Glomerular visceral epithelial cell (primary cell): Measurements from ENCODE around the gene ST6GALNAC3.
"Not testable (repeated sequence)": the region's sequence is repeated elsewhere in the genome, so short reads cannot be mapped to it uniquely, and the experiment has no call there.

ENCODE experiments used
- DNase-seq: peaks from one replicate; pipeline ENCODE4 v3.0.0-alpha.2; 2016; ENCODE audit errors: extremely low spot score

ST6GALNAC3 gene

DNA sequence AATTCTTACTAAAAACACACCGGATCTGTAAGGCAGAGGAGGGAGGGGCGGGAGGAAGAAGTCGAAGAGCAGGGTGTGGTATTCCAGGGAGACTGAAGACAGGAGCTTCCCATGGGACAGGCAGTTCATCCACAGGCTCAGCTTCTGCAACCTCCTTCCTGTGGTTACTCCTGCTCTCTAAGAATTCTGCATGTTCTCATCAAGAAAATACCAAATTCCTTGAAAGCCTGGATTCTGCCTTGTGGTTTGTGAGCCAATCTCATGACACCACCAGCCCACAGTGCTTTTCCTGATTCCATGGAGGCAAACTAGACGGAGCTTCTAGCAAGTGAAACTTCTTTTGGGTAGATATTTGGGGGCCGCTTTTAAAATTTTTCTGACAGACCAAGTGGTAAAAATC is 1.1 kb upstream of the ST6GALNAC3 start:
- peak; percentile 72 for DNase-seq

DNA sequence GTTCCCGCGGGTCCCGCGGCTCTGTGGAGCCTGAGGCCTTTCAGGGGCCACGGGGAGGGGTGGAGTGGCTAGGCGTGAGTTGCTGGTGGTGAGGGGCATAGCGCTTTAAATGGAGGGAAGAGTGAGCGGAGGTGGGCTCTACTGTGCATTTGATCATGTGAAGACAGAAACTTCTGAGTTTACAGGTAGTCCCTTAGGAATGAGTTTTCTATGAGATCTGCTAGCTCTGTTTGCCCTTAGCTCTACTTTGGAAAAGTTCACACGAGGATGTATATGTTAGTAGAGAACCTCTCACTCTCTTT is 593 bp downstream of the ST6GALNAC3 start:
- no peak for DNase-seq

DNA sequence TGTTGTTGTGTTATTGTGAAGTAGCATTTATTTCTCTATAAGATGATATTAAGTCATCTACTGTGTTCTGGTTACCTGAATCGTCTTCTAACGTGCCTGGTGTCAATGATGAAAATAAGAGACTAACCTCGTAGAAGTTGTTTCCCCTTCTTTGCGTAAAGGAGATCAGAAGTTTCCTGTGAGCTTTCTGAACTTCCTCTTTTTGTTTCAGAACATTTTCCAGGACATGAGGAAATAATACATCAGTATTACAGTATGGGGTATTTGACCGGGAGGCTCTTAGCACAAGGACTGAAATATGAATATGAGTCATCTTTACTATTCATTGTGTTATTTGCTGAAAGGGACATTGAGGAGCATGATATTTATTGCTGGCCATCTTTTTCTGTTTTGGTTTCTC is 1.3 kb downstream of the ST6GALNAC3 start:
- no peak for DNase-seq

DNA sequence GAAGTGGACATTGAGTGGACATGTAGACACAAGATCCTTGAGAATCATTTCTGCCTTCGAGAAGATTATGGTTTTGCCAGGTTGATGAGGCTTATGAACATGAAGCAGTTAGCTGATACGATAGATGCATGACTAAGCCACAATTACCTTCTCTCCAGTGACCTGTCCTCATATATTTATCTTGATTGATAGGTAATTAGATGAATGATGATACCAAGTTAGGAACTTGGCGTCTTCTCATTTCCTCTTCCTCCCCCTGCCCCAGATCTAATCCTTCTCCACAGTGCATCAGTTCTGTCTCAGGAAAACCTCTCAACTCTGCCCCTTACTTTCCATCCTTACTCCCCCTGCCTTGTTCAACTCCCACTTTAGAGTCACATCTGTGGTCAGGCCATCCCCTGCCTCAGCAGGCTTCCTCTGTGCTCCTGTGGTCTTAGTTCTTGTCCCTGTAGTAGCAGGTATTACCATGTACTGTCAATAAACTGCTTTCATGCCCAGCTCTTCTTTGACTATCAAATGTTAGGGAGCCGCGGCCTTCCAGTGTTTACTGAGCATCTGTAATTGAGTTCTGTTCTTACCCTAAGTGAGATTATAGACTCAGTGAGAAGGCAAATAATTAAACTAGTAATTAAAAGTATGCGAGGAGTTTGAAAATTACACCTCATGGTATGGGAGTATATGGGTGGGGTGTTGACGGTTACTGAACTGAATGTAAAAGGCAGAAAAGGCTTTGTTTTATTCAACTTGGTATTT is 5.1 kb downstream of the ST6GALNAC3 start:
- DNase-seq = no peak

DNA sequence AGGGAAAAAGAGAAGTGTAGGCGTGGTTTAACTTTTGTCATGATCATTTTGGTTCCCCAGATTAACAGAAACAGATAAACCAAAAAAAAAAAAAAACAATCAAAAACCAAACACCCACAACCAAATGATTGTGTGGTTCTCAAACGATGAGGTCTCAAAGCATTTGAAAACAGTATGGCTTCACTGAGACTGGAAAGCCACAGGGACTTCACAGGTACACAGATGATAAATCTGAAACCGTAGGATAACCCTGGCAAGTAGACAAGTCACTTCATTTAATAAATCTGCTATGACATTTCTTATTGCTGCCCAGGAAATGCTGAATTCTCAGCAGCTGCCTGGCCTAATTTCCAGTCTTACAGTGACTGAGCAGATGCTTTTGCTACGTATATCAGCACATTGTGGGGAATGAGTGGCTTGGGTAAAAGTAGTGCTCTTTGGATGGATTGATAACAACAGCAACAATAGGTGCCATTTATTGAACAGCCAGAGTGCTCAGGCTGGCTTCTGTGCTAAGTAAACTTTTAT is 6.1 kb downstream of the ST6GALNAC3 start:
- no peak for DNase-seq

DNA sequence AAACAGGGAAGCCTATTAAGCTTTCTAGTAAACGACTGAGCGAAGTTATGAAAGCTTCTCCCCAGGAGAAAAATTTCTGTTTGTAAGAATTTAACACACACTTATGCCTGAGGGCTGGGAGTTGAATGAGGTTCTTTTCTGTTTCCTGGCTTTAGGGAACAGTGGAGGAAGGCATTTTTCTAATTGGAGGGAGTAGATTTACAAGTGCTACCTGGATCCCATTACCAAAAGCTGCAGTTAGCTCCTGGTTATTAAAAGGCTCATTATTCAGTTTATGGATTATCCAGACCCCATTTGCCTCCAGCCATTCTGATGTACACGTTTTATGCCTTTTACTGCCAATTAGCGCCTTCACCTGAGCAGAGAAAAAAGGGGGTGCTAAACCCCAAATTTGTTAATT is 7.5 kb downstream of the ST6GALNAC3 start:
- no peak for DNase-seq

DNA sequence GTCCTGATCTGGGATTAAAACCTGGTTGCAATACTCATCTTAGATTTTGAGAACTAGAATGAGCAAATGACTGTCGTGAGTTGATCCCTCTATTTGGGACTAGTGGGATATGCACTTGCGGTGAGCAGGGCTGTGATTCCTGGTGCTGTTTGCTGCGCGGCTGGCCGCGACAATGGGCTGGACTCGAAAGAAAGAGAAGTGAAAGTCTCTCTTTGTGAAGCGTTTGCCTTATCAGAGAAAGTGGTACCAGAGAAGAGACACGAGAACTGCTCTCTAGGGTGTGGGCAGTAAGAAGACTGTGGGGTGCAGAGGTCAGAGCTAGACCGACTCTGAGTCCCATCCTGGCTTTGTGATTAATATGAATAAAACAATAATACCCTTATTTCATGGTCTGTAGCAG is 8.6 kb downstream of the ST6GALNAC3 start:
- DNase-seq = no peak

DNA sequence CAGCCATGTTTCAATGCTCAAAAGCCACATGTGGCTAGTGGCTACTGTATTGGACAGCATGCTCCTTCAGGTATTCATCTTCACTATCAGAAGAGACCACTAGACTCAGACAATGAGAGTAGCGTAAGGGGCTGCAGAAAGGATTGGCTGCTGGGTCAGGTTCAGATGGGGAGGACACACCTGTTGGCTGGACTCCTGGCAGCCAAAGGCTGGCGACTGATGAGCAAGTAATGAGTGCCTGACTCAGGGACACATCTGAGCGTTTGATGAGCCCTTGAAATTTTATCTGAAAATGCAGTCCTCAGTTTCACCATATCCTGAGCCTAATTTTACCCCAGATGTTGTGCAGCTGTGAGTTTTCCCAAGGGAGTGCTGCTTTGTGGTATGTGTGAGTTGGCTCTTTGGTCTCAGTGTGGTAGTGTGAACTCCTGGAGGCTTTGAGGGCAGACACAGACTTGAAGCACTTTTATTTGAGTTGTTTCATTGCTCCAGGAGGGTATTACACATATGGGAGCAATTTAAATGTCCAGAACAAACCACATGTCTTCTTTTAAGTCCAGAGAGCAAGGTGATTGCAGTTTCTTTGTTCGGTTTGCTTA is 9.6 kb downstream of the ST6GALNAC3 start:
- DNase-seq = no peak

DNA sequence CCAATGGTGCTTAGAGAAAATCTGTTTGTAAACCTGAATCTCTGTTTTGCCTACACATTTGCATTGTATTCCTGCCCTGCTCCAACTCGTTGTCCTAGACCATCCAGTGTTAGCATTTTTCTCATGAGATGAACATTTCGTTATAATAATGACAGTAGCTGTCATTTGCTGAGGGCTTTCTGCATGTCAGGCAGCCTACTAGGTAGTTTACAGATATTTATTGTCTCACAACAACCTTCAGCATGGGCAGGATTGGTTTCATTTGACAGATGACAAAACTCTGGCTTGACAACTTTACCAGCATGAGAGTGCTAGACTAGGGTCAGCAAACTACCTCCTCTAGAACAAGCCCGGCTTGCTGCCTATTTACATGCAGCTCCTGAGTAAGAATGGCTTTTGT is 10.1 kb downstream of the ST6GALNAC3 start:
- no peak for DNase-seq

DNA sequence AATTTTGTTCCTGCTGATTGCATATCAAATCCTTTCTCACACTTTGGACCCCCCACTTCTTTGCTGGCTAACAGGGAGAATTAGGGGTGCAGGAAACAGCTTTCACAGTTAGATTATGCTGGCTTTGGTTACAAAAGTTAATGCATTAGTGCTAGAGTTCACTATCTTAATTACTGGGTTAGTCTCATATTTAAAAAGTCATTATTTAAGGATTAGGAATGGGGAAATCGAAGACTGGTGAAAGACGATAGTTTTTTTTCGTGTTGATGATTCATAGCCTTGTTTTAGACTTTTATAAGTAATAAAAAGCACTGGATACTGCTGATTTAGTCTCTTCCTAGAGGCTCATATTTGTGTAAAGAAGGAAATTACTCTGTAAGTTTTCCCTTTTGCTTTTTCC is 11.6 kb downstream of the ST6GALNAC3 start:
- DNase-seq = no peak

DNA sequence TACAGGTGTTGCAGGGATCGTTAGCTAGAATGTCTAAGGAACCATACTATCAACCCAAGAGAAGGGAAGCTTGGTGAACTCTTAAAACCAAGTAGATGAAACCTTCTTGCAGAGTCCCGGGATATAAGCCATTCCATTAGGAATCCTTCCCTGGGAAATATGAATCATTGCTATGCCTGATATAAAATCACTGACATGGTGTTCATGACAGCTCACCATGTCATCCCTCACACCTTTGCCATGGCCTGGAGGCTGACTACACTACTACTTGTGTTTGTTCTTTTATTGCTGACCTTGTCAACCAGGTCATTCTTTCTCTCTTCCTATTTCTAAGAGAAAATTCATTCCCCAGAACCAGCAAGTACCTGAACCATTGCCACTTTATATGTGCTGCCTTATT is 12.1 kb downstream of the ST6GALNAC3 start:
- DNase-seq = no peak

DNA sequence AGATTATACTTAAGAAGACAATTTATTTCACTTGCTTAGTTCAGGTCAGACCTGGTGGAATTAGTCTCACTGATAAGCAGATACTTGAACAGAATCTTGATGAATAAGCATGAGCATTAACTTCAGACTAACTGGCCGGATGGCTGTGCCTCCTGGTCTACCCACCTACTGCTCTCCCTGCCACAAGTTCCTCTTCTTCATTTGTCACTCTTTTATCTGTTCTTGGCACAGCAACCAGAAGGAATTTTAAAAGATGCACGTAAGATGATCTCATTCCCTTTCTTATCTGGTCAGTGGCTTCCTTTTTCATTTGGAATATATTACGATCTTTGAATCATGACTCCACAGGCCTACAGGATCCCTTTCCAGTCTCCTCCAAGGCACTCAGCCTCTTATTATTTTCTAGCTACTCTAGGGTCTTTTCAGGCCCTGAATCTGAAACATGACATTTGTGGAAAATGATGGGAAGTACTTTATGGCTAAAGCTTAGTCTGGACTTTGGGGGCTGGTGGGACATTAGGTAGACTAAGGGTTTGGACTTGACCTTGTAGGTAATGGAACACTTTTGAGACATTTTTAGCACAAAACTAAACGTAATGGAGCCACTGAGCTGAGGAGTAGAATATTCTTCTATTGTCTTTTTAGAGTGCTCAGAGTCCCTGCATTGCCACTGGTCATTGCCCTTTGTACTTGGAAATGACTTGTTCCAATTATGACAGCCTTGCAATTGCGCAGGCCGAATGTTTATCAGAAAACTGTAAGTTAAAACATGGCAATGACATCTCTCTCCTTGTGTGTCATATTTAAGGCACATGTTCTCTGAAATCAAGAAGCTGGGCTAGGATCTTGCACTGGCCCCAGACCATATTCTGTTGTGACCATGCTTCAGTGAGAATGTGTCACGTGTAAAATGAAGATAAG is 16.0 kb downstream of the ST6GALNAC3 start:
- DNase-seq = no peak

DNA sequence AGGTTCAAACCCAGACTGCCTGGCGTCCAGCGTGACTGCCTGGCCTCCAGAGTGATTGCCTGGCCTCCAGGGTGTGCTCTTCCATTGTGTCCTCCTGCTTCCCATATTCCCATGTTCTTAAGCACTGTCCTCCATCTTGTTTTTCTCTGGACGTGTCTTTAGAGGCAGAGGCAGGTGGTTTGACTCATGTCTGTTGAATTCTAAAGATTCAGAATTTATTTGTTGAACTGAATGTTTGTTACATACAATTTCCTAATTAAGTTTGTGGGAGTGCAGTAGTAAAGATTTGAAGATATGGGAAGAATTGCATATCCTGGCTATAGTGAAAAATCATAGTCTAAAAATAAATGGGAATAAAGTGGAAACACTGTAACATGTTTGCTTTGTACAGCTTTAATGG is 18.3 kb downstream of the ST6GALNAC3 start:
- no peak for DNase-seq

DNA sequence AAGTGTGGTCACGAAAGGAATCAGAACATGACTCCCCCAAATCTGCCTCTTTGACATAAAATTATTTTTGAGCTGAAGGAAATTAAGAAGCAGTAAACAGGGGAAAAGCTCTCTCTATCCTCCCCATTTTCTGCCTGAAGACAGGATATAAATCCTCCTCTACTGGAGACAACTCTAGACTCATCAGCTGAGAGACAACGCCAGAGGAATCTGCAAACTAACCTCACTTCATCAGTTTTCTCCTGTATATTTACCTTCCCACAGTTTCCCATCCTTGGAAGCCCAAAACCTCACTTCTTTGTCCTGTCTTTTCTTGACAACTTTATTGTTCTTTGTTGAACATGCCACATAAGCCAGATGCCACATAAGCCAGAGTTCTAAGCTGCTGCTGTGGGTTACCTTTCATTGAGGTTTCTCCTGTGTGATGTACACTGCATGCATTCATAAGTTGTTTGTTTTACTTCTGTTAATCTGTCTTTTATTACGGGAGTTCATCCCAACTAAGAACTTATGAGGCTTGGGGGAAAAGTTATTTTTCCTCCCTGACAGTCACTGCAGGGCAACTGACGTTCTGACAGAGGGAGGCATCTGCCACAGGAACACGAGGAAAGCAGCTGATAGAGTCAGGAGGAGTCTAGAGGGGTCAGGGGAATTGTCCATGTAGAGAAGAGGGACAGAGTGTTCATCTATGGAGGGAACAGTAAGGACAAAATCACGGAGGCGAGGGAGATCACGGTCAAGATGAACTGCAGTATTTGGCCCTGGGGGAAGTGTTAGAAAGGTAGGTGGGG is 19.2 kb downstream of the ST6GALNAC3 start:
- no peak for DNase-seq

DNA sequence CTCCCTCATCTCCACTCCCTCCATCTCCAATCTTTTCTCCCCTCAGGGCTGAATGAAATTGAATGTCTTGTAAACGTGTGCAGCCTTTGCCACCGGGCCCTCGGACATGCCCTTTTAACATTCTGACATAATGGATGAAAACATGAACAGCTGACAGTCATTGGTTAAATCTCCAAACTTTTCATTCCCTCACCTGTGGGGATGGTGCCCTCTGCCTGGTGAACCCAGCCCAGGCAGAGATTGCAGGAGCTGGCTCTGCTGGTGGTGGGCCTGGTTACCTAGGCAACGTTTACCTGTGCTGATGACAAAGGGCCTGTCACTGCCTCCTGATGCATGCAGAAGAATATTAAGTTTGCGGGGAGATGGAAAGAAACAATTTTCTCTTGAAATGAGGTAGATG is 21.3 kb downstream of the ST6GALNAC3 start:
- no peak for DNase-seq

DNA sequence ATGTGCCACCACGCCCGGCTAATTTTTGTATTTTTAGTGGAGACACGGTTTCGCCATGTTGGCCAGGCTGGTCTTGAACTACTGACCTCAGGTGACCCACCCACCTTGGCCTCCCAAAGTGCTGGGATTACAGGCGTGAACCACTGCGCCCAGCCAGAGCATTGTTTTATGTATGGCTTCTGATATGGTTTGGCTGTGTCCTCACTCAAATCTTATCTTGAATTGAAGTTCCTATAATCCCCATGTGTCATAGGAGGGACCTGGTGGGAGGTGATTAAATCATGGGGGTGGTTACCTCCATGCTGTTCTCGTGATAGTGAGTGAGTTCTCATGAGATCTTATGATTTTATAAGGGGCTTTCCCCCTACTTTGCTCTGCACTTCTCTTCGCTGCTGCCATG is 22.5 kb downstream of the ST6GALNAC3 start:
- not testable (repeated sequence) for DNase-seq

DNA sequence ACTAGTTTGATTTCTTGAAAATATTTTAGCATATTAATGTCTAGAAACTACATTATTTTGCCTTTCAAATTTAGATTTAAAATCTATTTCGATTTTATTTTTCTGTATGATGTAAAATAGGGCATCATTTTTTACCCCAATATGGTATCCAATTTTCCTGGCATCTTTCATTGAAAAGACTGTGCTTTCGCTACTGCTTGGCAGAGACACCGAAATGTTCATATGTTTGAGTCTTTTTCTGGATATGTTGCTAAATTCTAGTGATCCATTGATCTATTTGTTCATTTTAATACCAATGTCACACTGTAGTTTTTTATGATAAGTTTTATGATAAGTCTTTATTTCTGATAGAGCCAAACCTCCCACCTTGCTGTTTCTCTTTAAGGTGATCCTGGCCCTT is 24.3 kb downstream of the ST6GALNAC3 start:
- no peak for DNase-seq

DNA sequence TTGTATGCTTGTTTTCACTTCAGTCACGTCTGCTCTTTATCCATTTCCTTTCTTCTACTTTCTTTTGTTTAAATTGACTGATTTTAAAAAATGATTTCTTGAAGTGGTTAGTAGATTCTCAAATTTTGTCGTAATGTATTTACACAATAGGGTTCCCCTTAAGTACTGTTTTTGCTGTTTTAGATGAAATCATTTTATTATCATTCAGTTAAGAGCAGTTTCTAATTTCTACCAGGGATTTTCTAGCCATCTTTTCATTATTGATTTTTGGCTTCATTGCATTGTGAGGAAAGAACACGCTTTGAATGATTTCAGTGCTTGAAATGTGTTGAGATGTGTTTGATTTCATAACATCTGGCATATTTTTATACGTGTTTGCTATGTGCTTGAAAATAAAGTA is 27.0 kb downstream of the ST6GALNAC3 start:
- no peak for DNase-seq

DNA sequence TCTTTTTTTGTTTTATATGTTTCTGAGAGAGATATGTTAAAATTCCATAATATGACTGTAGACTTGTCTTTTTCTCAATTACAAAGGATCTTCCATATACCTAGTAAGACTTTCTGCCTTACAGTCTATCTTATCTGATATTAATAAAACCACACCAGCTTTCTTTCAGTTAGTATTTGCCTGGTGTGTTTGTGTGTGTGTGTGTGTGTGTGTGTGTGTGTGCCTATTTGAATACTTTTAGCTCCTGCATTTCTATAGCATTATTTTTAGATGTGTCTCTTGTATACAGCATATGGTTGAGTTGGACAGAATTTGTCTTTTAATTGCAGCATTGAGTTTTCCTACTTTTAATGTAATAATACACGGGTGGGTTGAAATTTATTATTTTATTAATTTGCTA is 27.5 kb downstream of the ST6GALNAC3 start:
- no peak for DNase-seq

DNA sequence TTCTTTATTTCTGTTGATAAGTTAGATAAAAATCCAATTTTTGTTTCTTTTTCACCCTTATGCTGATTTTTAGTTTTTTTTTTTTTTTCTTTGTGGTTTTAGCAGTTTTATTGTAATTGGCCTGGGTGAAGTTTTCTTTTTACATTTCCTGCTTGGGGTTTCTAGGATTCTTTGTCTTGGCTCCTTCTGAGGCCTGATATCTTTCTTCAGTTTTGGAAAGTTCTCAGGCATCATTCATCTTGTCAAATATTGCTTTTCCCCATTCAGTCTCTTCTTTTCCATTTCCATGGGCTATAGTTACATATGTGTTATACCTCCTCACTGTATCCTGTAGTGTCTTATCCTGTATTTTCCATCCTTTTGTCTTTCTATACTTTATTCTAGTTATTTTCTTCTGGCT is 28.5 kb downstream of the ST6GALNAC3 start:
- DNase-seq = no peak

DNA sequence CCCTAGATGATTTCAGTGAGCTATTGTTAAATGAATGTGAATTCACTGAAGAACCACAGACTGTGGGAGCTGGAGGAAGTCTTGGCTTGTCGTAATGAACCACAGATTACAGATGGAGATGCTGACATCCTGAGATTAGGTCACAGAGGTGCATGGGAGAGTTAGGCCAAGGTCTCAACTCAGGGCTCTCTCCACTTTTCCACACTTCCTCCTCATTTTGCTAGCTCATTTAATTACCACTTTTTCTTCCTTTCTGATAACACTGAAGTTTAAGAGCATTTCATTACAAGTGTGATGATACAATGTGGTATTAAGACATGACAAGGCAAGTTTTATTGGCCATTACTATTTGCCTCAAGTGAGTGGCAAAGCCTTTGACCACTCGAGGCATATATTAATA is 30.8 kb downstream of the ST6GALNAC3 start:
- no peak for DNase-seq

DNA sequence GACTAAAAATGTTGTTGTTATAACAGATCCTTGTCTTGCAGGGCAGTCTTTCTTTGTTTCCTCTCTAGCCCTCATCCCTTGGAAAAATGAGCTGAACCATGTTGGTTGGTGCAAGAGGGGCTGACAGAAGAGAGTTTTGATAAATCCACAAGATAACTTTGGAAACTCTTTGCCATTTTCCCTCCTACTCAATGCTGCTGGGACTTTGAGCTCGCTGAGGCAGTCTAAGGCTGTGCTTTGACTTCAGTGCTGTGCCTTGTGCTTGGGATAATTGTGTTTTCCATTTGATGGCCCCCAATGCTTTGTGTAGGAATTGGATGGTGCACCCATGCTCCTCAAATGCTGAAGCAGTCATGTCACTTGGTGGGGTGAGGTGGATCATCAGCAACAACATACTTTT is 31.7 kb downstream of the ST6GALNAC3 start:
- DNase-seq = no peak
